ENCODE data around the gene CCNY.

Gene CCNY

DNA sequence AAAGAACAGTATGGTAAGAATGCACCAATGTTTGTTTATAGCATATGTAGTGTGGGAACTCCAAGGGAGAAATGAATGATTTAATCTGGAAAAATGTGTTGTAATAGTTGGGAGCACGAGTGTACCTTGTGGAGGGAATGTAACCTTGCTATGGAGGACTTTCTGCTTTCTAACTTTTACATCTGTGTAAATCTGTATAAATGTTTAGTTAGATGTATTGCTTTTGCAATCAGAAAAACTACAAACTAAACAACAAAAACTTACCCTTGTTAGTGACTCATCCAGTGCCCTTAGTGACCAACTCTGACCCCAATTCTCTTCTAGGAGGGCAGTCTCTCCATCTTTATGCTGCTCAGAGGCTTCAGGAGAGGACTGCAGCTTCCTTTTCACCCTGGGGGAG is 89.3 kb downstream of the CCNY start:
- no peak for DNase-seq (ENCODE audit: low read depth, low spot score)
- no peak overlapping the region for H3K27ac ChIP-seq
- H3K9ac ChIP-seq (ENCODE audit: insufficient read length): no peak overlapping the region
- H3K36me3 ChIP-seq (ENCODE audit: insufficient read depth, low read length): no peaks in the 10 kb centered on the region
- H3K9me3 ChIP-seq (ENCODE audit: low read depth, low read length): no peaks in the 10 kb centered on the region
- TF ChIP-seq FOXP2 (optimal IDR thresholded peaks at IDR 0.05; ENCODE audit: control extremely low read depth, extremely low read length, insufficient read depth) (no peak), EZH2 (IDR thresholded peaks at IDR 0.05) (no peak)
- H3K4me3 ChIP-seq: no peak overlapping the region

DNA sequence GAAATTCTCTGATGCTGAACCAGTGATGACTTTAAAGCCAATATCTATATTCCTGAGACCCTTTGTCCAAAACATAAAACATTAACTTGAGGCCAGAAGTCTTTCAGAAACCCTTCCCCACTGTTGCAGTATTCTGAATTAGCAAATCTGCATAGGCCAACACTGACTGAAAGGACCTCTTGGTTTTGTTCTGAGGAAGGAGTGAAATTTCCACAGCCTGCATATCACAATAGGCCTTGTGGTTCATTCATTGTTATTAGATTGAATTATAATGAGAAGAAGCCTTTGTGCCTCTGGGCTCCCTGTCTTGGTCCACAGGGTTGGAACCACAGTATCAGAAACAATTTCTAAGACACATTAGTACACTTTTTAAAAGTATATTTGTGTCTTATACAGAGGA is 90.3 kb downstream of the CCNY start:
- Histone ChIP-seq H3K4me3 (no peak overlapping the region), H3K9ac (ENCODE audit: insufficient read length) (no peak overlapping the region), H3K36me3 (ENCODE audit: insufficient read depth, low read length) (no peaks in the 10 kb centered on the region), H3K27ac (no peak overlapping the region), H3K9me3 (ENCODE audit: low read depth, low read length) (no peaks in the 10 kb centered on the region)
- no peak for DNase-seq (ENCODE audit: low read depth, low spot score)
- TF ChIP-seq FOXP2 (optimal IDR thresholded peaks at IDR 0.05; ENCODE audit: control extremely low read depth, extremely low read length, insufficient read depth) (no peak), EZH2 (IDR thresholded peaks at IDR 0.05) (no peak), POLR2AphosphoS5 (IDR thresholded peaks at IDR 0.05; ENCODE audit: borderline replicate concordance, low read depth, low read length) (no peak)

DNA sequence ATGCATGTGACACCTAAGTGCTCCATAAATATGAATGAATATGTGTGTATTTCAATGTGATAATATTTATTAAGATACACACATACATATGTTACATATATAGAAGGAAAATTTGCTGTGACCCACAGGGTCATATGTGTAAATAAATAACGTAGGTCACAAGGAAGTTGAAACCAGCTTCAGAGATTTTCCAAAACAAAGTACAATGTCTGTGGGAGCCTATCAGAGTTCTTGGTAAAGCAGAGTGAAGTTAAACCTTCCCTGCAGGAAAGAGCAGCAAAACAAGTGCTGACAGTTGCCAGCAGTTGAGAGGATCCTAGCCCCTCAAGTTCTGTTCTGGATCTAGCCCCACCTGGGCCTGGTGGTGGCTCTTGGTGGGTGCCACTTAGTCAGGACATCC is 91.2 kb downstream of the CCNY start:
- no peak overlapping the region for H3K4me3 ChIP-seq
- H3K9me3 ChIP-seq (ENCODE audit: low read depth, low read length): no peaks in the 10 kb centered on the region
- no peak for TF ChIP-seq EZH2 (IDR thresholded peaks at IDR 0.05)
- TF ChIP-seq FOXP2 (optimal IDR thresholded peaks at IDR 0.05; ENCODE audit: control extremely low read depth, extremely low read length, insufficient read depth): no peak
- no peak for TF ChIP-seq POLR2AphosphoS5 (IDR thresholded peaks at IDR 0.05; ENCODE audit: borderline replicate concordance, low read depth, low read length)
- no peaks in the 10 kb centered on the region for H3K36me3 ChIP-seq (ENCODE audit: insufficient read depth, low read length)
- no peak overlapping the region for H3K27ac ChIP-seq
- no peak overlapping the region for H3K9ac ChIP-seq (ENCODE audit: insufficient read length)
- DNase-seq (ENCODE audit: low read depth, low spot score): no peak

DNA sequence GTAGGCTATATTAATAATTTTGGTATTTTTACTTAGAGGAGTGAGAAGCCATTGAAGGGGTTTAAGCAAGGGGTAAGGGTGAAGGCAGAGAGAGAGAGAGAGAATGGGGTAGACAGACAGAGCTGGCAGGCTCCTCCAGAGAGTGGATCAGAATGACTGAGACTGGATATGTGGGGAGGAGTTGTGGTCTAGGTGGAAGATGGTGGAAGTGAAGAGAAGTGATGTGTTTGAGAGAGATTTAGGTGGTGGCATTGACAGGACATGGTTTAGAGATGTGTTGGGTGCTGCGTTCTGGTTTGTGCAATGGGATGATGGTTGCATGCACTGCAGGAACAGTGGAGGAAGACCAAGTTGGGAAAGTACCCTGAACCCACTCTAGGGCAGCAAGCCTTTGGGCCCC is 92.2 kb downstream of the CCNY start:
- DNase-seq (ENCODE audit: low read depth, low spot score): no peak
- no peak for TF ChIP-seq POLR2AphosphoS5 (IDR thresholded peaks at IDR 0.05; ENCODE audit: borderline replicate concordance, low read depth, low read length)
- no peak for TF ChIP-seq FOXP2 (optimal IDR thresholded peaks at IDR 0.05; ENCODE audit: control extremely low read depth, extremely low read length, insufficient read depth)
- TF ChIP-seq EZH2 (IDR thresholded peaks at IDR 0.05): no peak
- no peak overlapping the region for H3K27ac ChIP-seq
- no peaks in the 10 kb centered on the region for H3K36me3 ChIP-seq (ENCODE audit: insufficient read depth, low read length)
- no peak overlapping the region for H3K9ac ChIP-seq (ENCODE audit: insufficient read length)
- H3K4me3 ChIP-seq: no peak overlapping the region
- no peaks in the 10 kb centered on the region for H3K9me3 ChIP-seq (ENCODE audit: low read depth, low read length)

DNA sequence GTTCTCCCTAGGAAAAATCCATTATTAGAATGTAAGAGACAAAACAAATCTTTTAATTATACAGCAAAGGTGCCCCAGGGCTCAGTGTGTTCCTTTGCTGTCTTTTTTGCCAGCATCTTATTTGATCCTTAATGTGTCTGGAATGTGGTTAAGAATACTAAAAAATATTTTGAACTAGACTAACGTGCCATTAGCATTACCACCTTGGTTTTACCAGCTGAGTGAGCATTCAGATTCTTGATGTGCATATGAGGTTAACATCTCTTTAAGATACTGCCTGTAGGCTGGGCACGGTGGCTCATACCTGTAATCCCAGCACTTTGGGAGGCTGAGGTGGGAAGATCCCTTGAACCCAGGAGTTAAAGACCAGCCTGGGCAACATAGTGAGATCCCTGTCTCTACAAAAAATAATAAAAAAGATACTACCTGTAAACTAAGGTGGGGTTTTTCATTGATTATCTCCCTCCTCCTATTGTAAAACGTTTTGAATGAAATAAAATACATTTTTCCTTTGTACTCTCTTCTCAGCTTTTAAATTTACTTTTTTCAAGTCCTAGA is 96.6 kb downstream of the CCNY start:
- Histone ChIP-seq H3K4me3 (no peak overlapping the region), H3K27ac (no peak overlapping the region), H3K9me3 (ENCODE audit: low read depth, low read length) (no peaks in the 10 kb centered on the region), H3K36me3 (ENCODE audit: insufficient read depth, low read length) (no peaks in the 10 kb centered on the region), H3K9ac (ENCODE audit: insufficient read length) (no peak overlapping the region)
- DNase-seq (ENCODE audit: low read depth, low spot score): no peak
- no peak for TF ChIP-seq EZH2 (IDR thresholded peaks at IDR 0.05)

DNA sequence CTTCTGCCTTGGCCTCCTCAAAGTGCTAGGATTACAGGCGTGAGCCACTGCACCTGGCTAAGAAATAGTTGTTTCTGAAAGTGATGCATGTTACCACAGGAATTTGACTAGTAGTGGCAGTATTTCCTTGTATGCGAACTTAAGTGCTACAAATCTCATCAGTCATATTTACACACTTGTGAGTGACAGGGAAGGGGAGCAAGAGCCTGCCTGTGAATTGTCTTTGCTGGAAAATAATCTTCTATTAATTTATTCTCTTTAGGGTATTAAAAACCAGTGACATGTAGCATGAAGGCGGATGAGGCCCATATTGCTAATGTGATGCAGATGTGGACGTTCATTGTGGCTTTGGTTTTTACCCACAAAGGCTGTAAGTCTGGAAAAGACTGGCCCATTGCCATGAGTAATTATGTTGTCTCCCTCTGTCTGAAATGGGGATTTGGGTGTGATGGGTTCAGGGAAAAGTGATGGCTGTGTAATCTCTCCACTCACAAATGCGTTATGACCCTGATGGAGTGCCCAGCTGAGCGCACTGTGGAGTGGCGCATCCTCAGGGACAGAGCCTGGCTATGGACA is 97.6 kb downstream of the CCNY start:
- DNase-seq (ENCODE audit: low read depth, low spot score): no peak
- TF ChIP-seq POLR2AphosphoS5 (IDR thresholded peaks at IDR 0.05; ENCODE audit: borderline replicate concordance, low read depth, low read length) (no peak), FOXP2 (optimal IDR thresholded peaks at IDR 0.05; ENCODE audit: control extremely low read depth, extremely low read length, insufficient read depth) (no peak)
- H3K27ac ChIP-seq: no peak overlapping the region

DNA sequence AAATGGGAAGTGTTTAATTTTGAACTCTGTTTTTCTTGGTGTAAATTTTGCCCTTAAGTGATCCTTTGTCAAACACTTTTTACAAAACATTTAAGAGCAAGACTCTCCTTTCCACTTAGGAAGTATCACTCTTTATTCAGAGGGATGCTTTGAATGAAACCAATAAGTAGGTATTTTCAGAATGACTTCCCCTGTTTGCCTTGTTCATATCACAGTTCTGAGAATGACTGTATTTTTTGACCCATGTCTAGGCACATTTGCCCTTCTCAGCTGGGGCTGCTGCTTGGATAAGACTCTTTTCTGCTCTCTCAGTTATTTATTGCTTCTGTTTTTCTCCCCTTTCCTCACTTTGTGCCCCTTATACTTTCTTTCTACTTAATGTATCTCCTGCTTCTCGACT is 98.2 kb downstream of the CCNY start:
- no peaks in the 10 kb centered on the region for H3K9me3 ChIP-seq (ENCODE audit: low read depth, low read length)
- H3K4me3 ChIP-seq: no peak overlapping the region
- no peak overlapping the region for H3K9ac ChIP-seq (ENCODE audit: insufficient read length)
- DNase-seq (ENCODE audit: low read depth, low spot score): no peak
- TF ChIP-seq POLR2AphosphoS5 (IDR thresholded peaks at IDR 0.05; ENCODE audit: borderline replicate concordance, low read depth, low read length) (no peak), EZH2 (IDR thresholded peaks at IDR 0.05) (no peak), FOXP2 (optimal IDR thresholded peaks at IDR 0.05; ENCODE audit: control extremely low read depth, extremely low read length, insufficient read depth) (no peak)
- H3K27ac ChIP-seq: no peak overlapping the region
- H3K36me3 ChIP-seq (ENCODE audit: insufficient read depth, low read length): no peaks in the 10 kb centered on the region

More for the DNA sequence above, 97.6 kb downstream of the CCNY start:
- Histone ChIP-seq H3K9me3 (ENCODE audit: low read depth, low read length) (no peaks in the 10 kb centered on the region), H3K36me3 (ENCODE audit: insufficient read depth, low read length) (no peaks in the 10 kb centered on the region), H3K9ac (ENCODE audit: insufficient read length) (no peak overlapping the region), H3K4me3 (no peak overlapping the region)

DNA sequence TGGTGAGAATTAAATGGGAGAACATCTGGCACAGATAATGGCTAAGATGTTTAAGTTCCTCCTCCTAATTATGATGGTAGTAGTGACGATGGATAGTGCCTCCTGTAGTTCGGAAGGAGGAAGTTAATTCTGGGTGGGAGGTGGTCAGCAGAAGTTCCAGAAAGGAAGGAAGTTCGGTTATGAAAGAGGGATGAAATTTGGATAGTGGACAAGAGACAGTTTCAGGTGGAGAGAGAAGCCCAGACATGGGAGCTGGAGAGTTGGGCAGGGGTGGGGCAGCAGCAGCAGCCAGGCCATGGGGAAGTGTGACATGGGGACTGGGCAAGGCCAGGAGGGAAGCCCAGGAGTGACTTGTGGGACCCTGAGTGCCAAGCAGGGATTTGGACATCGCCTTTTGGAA is 99.5 kb downstream of the CCNY start:
- DNase-seq (ENCODE audit: low read depth, low spot score): no peak
- no peaks in the 10 kb centered on the region for H3K9me3 ChIP-seq (ENCODE audit: low read depth, low read length)
- TF ChIP-seq FOXP2 (optimal IDR thresholded peaks at IDR 0.05; ENCODE audit: control extremely low read depth, extremely low read length, insufficient read depth) (no peak), EZH2 (IDR thresholded peaks at IDR 0.05) (no peak), POLR2AphosphoS5 (IDR thresholded peaks at IDR 0.05; ENCODE audit: borderline replicate concordance, low read depth, low read length) (no peak)

DNA sequence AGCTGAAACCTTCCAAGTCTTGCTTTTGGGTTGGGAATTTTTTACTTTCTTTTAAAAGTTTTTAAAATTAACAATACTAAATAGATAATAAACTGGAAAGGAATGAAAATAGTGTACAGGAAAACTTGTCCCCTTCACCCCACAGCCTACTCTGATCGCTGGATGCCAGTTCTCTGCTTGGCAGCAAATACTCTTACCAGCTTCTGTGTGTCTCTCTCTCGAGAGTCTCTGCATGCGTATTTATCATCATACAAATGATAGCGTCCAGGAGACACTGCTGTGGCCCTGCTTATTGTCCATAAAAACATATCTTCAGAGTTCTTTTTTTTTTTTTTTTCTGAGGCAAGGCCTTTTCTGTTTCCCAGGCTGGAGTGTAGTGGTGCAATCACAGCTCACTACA is 101.5 kb downstream of the CCNY start:
- Histone ChIP-seq H3K36me3 (ENCODE audit: insufficient read depth, low read length) (no peaks in the 10 kb centered on the region), H3K4me3 (no peak overlapping the region), H3K9me3 (ENCODE audit: low read depth, low read length) (no peaks in the 10 kb centered on the region), H3K27ac (no peak overlapping the region), H3K9ac (ENCODE audit: insufficient read length) (no peak overlapping the region)
- DNase-seq (ENCODE audit: low read depth, low spot score): no peak
- no peak for TF ChIP-seq EZH2 (IDR thresholded peaks at IDR 0.05)
- TF ChIP-seq POLR2AphosphoS5 (IDR thresholded peaks at IDR 0.05; ENCODE audit: borderline replicate concordance, low read depth, low read length): no peak
- TF ChIP-seq FOXP2 (optimal IDR thresholded peaks at IDR 0.05; ENCODE audit: control extremely low read depth, extremely low read length, insufficient read depth): no peak

More for the DNA sequence above, 99.5 kb downstream of the CCNY start:
- Histone ChIP-seq H3K9ac (ENCODE audit: insufficient read length) (no peak overlapping the region), H3K36me3 (ENCODE audit: insufficient read depth, low read length) (no peaks in the 10 kb centered on the region), H3K27ac (no peak overlapping the region), H3K4me3 (no peak overlapping the region)
